K562 (cell line): ENCODE measurements around the gene ETS2. TPM values are rescaled to one million over a fixed set of nuclear protein-coding genes. Genes with fewer than 3 reads are reported as not detected.

Experiments used
- ATAC-seq: fragments of 200-7000 bp; cut with Tn5 transposase; 3 replicates; pipeline ENCODE4 v1.9.1; 2020; ENCODE audit warnings: moderate library complexity
- BruUV-seq: library from RNA; stranded (reverse); fragments of 400-500 nt; replicated peaks from 2 replicates; lab custom pipeline; 2021; lab: Mats Ljungman, UMichigan
- CTCF ChIA-PET: fragments of 300-600 bp; formaldehyde crosslinking; extraction: SDS; loops from one replicate; lab custom pipeline; 2021; ENCODE audit warnings: low intra/inter-chr PET ratio; lab: Yijun Ruan, JAX
- POLR2A ChIA-PET: fragments of 300-600, 350-650 bp; sonication (Branson Sonifier 250); formaldehyde crosslinking; extraction: SDS; loops from one replicate; lab custom pipeline; 2021; ENCODE audit warnings: antibody characterized with exemption, inconsistent platforms; lab: Yijun Ruan, JAX
- DNase-seq, 4 experiments: peaks; one replicate each; pipeline versions ENCODE4 v3.0.0 to v3.0.0-alpha.2; 2011 to 2018; ENCODE audit warnings: low spot score in 3 of 4, mixed read lengths in 3 of 4; ENCODE audit errors: extremely low read depth in 1 of 4
- FAIRE-seq: peaks from 2 replicates; lab custom pipeline; 2011; peaks lifted over from hg19 to GRCh38; lab: Jason Lieb, UNC
- H2AFZ ChIP-seq: 2 replicates; pipeline ENCODE4 v1.6.0; 2011; ENCODE audit warnings: low read depth, low read length, control low read depth, inconsistent platforms
- H3K27ac ChIP-seq: fragments of 200-600 bp; 3 replicates; pipeline ENCODE4 v1.8.0; 2011; ENCODE audit warnings: low read depth, mild to moderate bottlenecking, control low read depth, inconsistent platforms, low read length, moderate library complexity, mixed read lengths; ENCODE audit errors: extremely low read depth
- H3K27me3 ChIP-seq, 2 experiments: fragments of 300-600 bp in 1 of 2; 2 replicates in 1 of 2; 3 replicates in 1 of 2; pipeline versions ENCODE4 v1.6.0 to v1.8.0; 2011; ENCODE audit warnings: inconsistent platforms in 2 of 2, low read length in 2 of 2, mild to moderate bottlenecking in 1 of 2, mixed read lengths in 1 of 2, moderate library complexity in 1 of 2; ENCODE audit not compliant: control insufficient read depth in 2 of 2, insufficient read depth in 2 of 2
- H3K36me3 ChIP-seq: fragments of 300-600 bp; 3 replicates; pipeline ENCODE4 v1.8.0; 2011; ENCODE audit warnings: mild to moderate bottlenecking, low read length, inconsistent platforms; ENCODE audit not compliant: control insufficient read depth, insufficient read depth
- H3K4me1 ChIP-seq, 2 experiments: fragments of 200-600 bp in 1 of 2; replicated peaks in 1 of 2; 2 replicates in 1 of 2; 3 replicates in 1 of 2; pipeline versions ENCODE4 v1.5.1 to v1.8.0; 2011; ENCODE audit warnings: inconsistent platforms in 2 of 2, low read length in 2 of 2, mild to moderate bottlenecking in 1 of 2, mixed read lengths in 1 of 2, moderate library complexity in 1 of 2; ENCODE audit not compliant: control insufficient read depth in 2 of 2, insufficient read depth in 2 of 2
- H3K4me2 ChIP-seq: 2 replicates; pipeline ENCODE4 v1.6.1; 2011; ENCODE audit warnings: low read length, control low read depth, inconsistent platforms, mixed read lengths; ENCODE audit not compliant: insufficient read depth
- H3K4me3 ChIP-seq: fragments of 200-600 bp; sonication (generic), shearing (Covaris generic); 2 replicates; pipeline ENCODE4 v1.5.1; 2016; ENCODE audit warnings: control low read depth, inconsistent platforms
- H3K79me2 ChIP-seq: fragments of 200-600 bp; 3 replicates; pipeline ENCODE4 v1.8.0; 2011; ENCODE audit warnings: low read length, inconsistent platforms; ENCODE audit not compliant: control insufficient read depth, insufficient read depth
- H3K9ac ChIP-seq, 2 experiments: 2 replicates each; pipeline versions ENCODE4 v1.6.0 to v1.6.1; 2011; ENCODE audit warnings: low read depth in 2 of 2, low read length in 2 of 2, control low read depth in 1 of 2, inconsistent platforms in 1 of 2, mild to moderate bottlenecking in 1 of 2, mixed read lengths in 1 of 2; ENCODE audit not compliant: insufficient read depth in 1 of 2
- H3K9me1 ChIP-seq: one replicate; pipeline ENCODE4 v1.6.0; 2011; ENCODE audit warnings: inconsistent platforms, mild to moderate bottlenecking, low read length, moderate library complexity; ENCODE audit not compliant: control insufficient read depth, insufficient read depth
- H3K9me3 ChIP-seq: replicated peaks from 2 replicates; pipeline ENCODE4 v1.5.1; 2011; ENCODE audit warnings: low read depth, low read length, inconsistent platforms; ENCODE audit not compliant: control insufficient read depth, insufficient read depth
- H4K20me1 ChIP-seq: replicated peaks from 2 replicates; pipeline ENCODE4 v1.6.1; 2011; ENCODE audit warnings: low read length, inconsistent platforms, mixed read lengths; ENCODE audit not compliant: control insufficient read depth, insufficient read depth
- CBX2 ChIP-seq: fragments of 200-600 bp; sonication (generic); IDR thresholded peaks from one replicate; pipeline ENCODE4 v1.6.1; 2012; ENCODE audit warnings: mild to moderate bottlenecking, low read length, inconsistent platforms; ENCODE audit not compliant: insufficient read depth, poor library complexity, severe bottlenecking
- NCOA4 ChIP-seq: fragments of 450-650 bp; IDR thresholded peaks from 2 replicates; pipeline ENCODE4 v1.6.1; 2018; ENCODE audit warnings: mild to moderate bottlenecking; ENCODE audit not compliant: partially characterized antibody
- NR4A1 ChIP-seq, 2 experiments: fragments of 250-450 bp in 1 of 2; fragments of 450-650 bp in 1 of 2; sonication (Bioruptor Pico) in 1 of 2; IDR thresholded peaks; 2 replicates each; pipeline versions ENCODE4 v1.4.0 to v1.6.1; 2016 to 2020; ENCODE audit warnings: mild to moderate bottlenecking in 2 of 2, missing compliant biosample characterization in 1 of 2, missing genetic modification characterization in 1 of 2, moderate library complexity in 1 of 2
- SNIP1 ChIP-seq: fragments of 450-650 bp; IDR thresholded peaks from 2 replicates; pipeline ENCODE4 v1.7.1; 2017; ENCODE audit warnings: low read depth, mild to moderate bottlenecking
- STAG1 ChIP-seq: sonication (generic); formaldehyde crosslinking; IDR thresholded peaks from 2 replicates; pipeline ENCODE4 v1.5.0; 2020; ENCODE audit warnings: missing genetic modification reagents, borderline replicate concordance
- ZNF263 ChIP-seq: sonication (generic); formaldehyde crosslinking; IDR thresholded peaks from 2 replicates; pipeline ENCODE4 v1.8.0; 2022; ENCODE audit warnings: mild to moderate bottlenecking, missing genetic modification reagents, borderline replicate concordance
- WGBS: fragments of 100-300 bp; shearing (Covaris generic); methylation state at CpG from one replicate; pipeline ENCODE4 v1.1.6; 2016; ENCODE audit warnings: low coverage, mixed read lengths; ENCODE audit not compliant: insufficient coverage; ENCODE audit errors: missing lambda C conversion rate; 5-methylcytosine and 5-hydroxymethylcytosine counted together
- in situ Hi-C: fragments of 300-500 bp; cut with MboI; formaldehyde crosslinking; loops from 4 replicates; pipeline ENCODE4 v1.15.0; 2018; ENCODE audit warnings: inconsistent platforms, mixed read lengths
- intact Hi-C: fragments of 100-400 bp; cut with micrococcal nuclease; formaldehyde crosslinking; loops from 2 replicates; pipeline ENCODE4 v1.14.2; 2022
- polyA plus RNA-seq, 8 experiments: library from polyadenylated mRNA; depleted of rRNA in 4 of 8; stranded (reverse) in 5 of 8; unstranded in 3 of 8; fragments of >200 nt; fragmentation: Nextera tagmentation in 2 of 8; fragmentation: Illumina TruSeq in 1 of 8; extraction: Ambion mirVana in 2 of 8; extraction: Trizol in 1 of 8; gene quantifications; 2 replicates each; pipeline versions ENCODE4 v1.2.1 to v1.2.3, GENCODE V29; 2011 to 2014; ENCODE audit warnings: inconsistent platforms in 1 of 8, missing spikeins in 1 of 8
- total RNA-seq, 7 experiments: library from RNA; depleted of rRNA in 6 of 7; stranded (reverse); fragments of >200 nt in 6 of 7; fragmentation: Illumina TruSeq in 2 of 7; extraction: Trizol in 2 of 7; gene quantifications; 2 replicates each; pipeline versions ENCODE4 v1.2.1 to v1.2.3, GENCODE V29; 2011 to 2021; ENCODE audit warnings: low replicate concordance in 1 of 7
- TF ChIP-seq, protein P1 (sequence below): sonication (generic); formaldehyde crosslinking; IDR thresholded peaks from 2 replicates; pipeline ENCODE4 v1.5.0; 2020; ENCODE audit warnings: missing genetic modification reagents

Gene ETS2
- total and polyA plus RNA-seq, 9 of the 15 experiments (the other 6 are each of a cell fraction or from before 2014, with no cell fraction given): 1.7 to 24.4 (median 12.2) TPM

DNA sequence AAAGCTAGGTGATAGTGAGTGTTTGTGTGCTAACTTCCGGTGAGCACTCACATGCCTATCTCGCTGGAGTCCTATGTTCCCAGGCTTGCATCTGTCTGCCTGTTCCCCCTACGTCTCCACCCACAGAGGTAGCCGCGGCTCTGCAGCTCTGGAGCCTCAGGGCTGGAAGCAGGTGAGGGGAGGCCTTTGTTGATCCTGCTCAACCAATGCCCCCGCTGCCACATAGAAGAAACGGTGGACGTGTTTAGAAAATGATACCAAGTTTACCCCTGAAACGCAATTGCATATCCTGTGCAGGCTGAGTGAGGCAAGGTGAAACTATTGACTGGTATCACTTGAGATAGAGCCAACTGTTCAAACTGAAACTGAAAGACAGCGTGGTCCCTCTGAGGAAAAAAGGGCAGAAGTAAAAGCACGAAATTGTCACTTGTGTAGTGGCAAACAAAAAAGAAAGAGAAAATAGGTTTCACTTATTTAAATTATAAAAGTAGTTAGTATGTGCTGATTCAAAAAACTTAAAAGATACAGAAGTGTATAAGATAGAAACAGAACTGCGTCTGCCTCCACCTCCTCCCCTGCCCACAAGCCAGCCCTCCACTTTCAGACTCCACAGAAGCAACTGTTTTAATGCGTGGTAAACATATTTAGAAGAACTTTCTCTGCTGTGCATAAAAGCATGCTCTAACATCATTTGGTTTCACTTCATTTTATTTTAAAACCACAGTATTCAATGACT is 38.6 kb upstream of the ETS2 start:
- Histone ChIP-seq H3K4me2 (no peak overlapping the region), H3K9me1 (no peaks in the 10 kb centered on the region), H3K4me1 (no peaks in the 10 kb centered on the region), H3K4me3 (no peak overlapping the region), H3K9me3 (peaks cover 7% of the 10 kb centered on the region; the same call in 1 of the 2 replicates), H2AFZ (no peak overlapping the region), H3K27ac (no peak overlapping the region), H4K20me1 (no peaks in the 10 kb centered on the region), H3K36me3 (no peaks in the 10 kb centered on the region), H3K9ac (no peak overlapping the region), H3K79me2 (no peaks in the 10 kb centered on the region), H3K27me3 (peaks cover 35 to 41% of the 10 kb centered on the region in 2 experiments)
- in situ Hi-C loops (no loop called here), intact Hi-C loops (no loop called here)
- POLR2A ChIA-PET: interaction anchor here (0.6 kb wide), 1 partner anchor 36 kb away, joined by 3 read pairs; no protein-coding TSS in a partner anchor
- CTCF ChIA-PET: no interaction called here
- no peak for ATAC-seq
- no peak for FAIRE-seq
- TF ChIP-seq NR4A1 (CRISPR knock-in tag; IDR thresholded peaks at IDR 0.05) (no peak), NR4A1 (tag; IDR thresholded peaks at IDR 0.05) (no peak), SNIP1 (no peak), NCOA4 (no peak), ZNF263 (CRISPR knock-in tag) (no peak), STAG1 (no peak), CBX2 (no peak)
- TF ChIP-seq, protein P1, sequence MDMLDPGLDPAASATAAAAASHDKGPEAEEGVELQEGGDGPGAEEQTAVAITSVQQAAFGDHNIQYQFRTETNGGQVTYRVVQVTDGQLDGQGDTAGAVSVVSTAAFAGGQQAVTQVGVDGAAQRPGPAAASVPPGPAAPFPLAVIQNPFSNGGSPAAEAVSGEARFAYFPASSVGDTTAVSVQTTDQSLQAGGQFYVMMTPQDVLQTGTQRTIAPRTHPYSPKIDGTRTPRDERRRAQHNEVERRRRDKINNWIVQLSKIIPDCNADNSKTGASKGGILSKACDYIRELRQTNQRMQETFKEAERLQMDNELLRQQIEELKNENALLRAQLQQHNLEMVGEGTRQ (CRISPR knock-in tag): no peak
- no peak for DNase-seq
- 1% methylated on average over 13 of the region's 13 CpGs for WGBS
- no TSS peak for BruUV-seq
